HepG2 (cell line): ENCODE data around the gene TOR4A. TPM values are rescaled to one million over a fixed set of nuclear protein-coding genes. Genes with fewer than 3 reads are reported as not detected.
A peak's percentile ranks its signal among the peaks of the same experiment; 100 is the strongest.

Experiments used
- FOXP4 ChIP-seq: sonication (generic); formaldehyde crosslinking; IDR thresholded peaks from 2 replicates; pipeline ENCODE4 v1.4.0; 2020; ENCODE audit warnings: missing genetic modification reagents
- GPN1 ChIP-seq: sonication (generic); formaldehyde crosslinking; IDR thresholded peaks from 2 replicates; pipeline ENCODE4 v1.5.1; 2020; ENCODE audit warnings: missing genetic modification reagents, borderline replicate concordance
- GRHL1 ChIP-seq: sonication (generic); formaldehyde crosslinking; conservative IDR thresholded peaks from 2 replicates; pipeline ENCODE4 v1.8.0; 2022; ENCODE audit warnings: missing genetic modification reagents
- KDM4B ChIP-seq: sonication (generic); formaldehyde crosslinking; IDR thresholded peaks from 2 replicates; pipeline ENCODE4 v1.4.0; 2020; ENCODE audit warnings: missing genetic modification reagents
- RAD21 ChIP-seq: fragments of 450-650 bp; formaldehyde crosslinking; IDR thresholded peaks from 2 replicates; pipeline ENCODE4 v1.5.0; 2020; ENCODE audit warnings: mild to moderate bottlenecking
- SCMH1 ChIP-seq: sonication (generic); formaldehyde crosslinking; IDR thresholded peaks from 2 replicates; pipeline ENCODE4 v1.9.0; 2021; ENCODE audit warnings: missing genetic modification reagents, mild to moderate bottlenecking, borderline replicate concordance
- SMARCC2 ChIP-seq: fragments of 450-650 bp; IDR thresholded peaks from 2 replicates; pipeline ENCODE4 v1.6.1; 2017; ENCODE audit warnings: antibody characterized with exemption, mild to moderate bottlenecking
- TCF12 ChIP-seq, 2 experiments: fragments of 450-650 bp in 1 of 2; sonication (generic) in 1 of 2; formaldehyde crosslinking in 1 of 2; IDR thresholded peaks; 2 replicates each; pipeline versions ENCODE4 v1.6.1 to v1.8.0; 2017 to 2022; ENCODE audit warnings: antibody characterized with exemption in 1 of 2, mild to moderate bottlenecking in 1 of 2, missing genetic modification reagents in 1 of 2, moderate library complexity in 1 of 2
- ZBTB39 ChIP-seq: sonication (generic); formaldehyde crosslinking; IDR thresholded peaks from 2 replicates; pipeline ENCODE4 v1.5.0; 2020; ENCODE audit warnings: missing genetic modification reagents
- ZHX2 ChIP-seq, 2 experiments: sonication (generic) in 1 of 2; formaldehyde crosslinking in 1 of 2; IDR thresholded peaks; 2 replicates each; pipeline versions ENCODE4 v1.6.1 to v1.9.0; 2014 to 2022; ENCODE audit warnings: antibody characterized with exemption in 1 of 2, borderline replicate concordance in 1 of 2, inconsistent platforms in 1 of 2, low read depth in 1 of 2, missing genetic modification reagents in 1 of 2
- ZNF7 ChIP-seq: IDR thresholded peaks from 2 replicates; pipeline ENCODE4 v1.6.1; 2016; ENCODE audit warnings: missing biosample characterization, missing genetic modification reagents
- ZNF780A ChIP-seq: sonication (generic); formaldehyde crosslinking; IDR thresholded peaks from 2 replicates; pipeline ENCODE4 v1.8.0; 2022; ENCODE audit warnings: mild to moderate bottlenecking, missing genetic modification reagents, moderate library complexity
- polyA plus RNA-seq, 8 experiments: library from polyadenylated mRNA; depleted of rRNA in 3 of 8; stranded (reverse) in 7 of 8; unstranded in 1 of 8; fragments of >200 nt; fragmentation: Illumina TruSeq in 4 of 8; extraction: Trizol in 4 of 8; gene quantifications; 2 replicates each; pipeline versions ENCODE4 v1.2.1 to v1.2.3, GENCODE V29; 2011 to 2016; ENCODE audit warnings: low read depth in 4 of 8, missing spikeins in 1 of 8, mixed read lengths in 1 of 8; ENCODE audit not compliant: insufficient read depth in 1 of 8
- total RNA-seq, 5 experiments: library from RNA; depleted of rRNA; stranded (reverse); fragments of >200 nt; fragmentation: Illumina TruSeq; extraction: Trizol; gene quantifications; 2 replicates each; pipeline ENCODE4 v1.2.3, GENCODE V29; 2016; ENCODE audit warnings: low read depth in 1 of 5

TOR4A gene
- total and polyA plus RNA-seq, 2 of the 13 experiments (the other 11 are each of a cell fraction or from before 2014, with no cell fraction given): 11.1 to 14.2 TPM

GRCh38 chr9:137235424-137236237 lies 41.9 kb upstream of the TOR4A start (continued):
- TF ChIP-seq ZBTB39 (CRISPR knock-in tag): 0 out of 2 replicates have a peak, but pooled peaks have one; percentile 23
- TF ChIP-seq SCMH1: no peak
- TF ChIP-seq FOXP4 (CRISPR knock-in tag): 0 out of 2 replicates have a peak, but pooled peaks have one; percentile 11
- no peak for TF ChIP-seq ZHX2 (IDR thresholded peaks at IDR 0.05; ENCODE audit: low read depth)
- no peak for TF ChIP-seq ZHX2 (CRISPR knock-in tag; IDR thresholded peaks at IDR 0.05; ENCODE audit: borderline replicate concordance)
- no peak for TF ChIP-seq ZNF7 (CRISPR knock-in tag)
- peak; percentile 20; the same call in 1 of the 2 replicates for TF ChIP-seq RAD21
- TF ChIP-seq TCF12 (IDR thresholded peaks at IDR 0.05): no peak
- no peak for TF ChIP-seq TCF12 (CRISPR knock-in tag; IDR thresholded peaks at IDR 0.05)
- TF ChIP-seq GRHL1: no peak
- TF ChIP-seq SMARCC2: no peak
- no peak for TF ChIP-seq KDM4B (CRISPR knock-in tag)
- TF ChIP-seq GPN1 (CRISPR knock-in tag): no peak
- no peak for TF ChIP-seq ZNF780A (CRISPR knock-in tag)
